HepG2 (cell line): ENCODE data around the gene EEF1AKMT4. TPM values are rescaled to one million over a fixed set of nuclear protein-coding genes. Genes with fewer than 3 reads are reported as not detected.

Experiments used
- ATAC-seq: fragments of 200-7000 bp; cut with Tn5 transposase; 3 replicates; pipeline ENCODE4 v1.9.1; 2020; ENCODE audit warnings: mild to moderate bottlenecking, moderate library complexity
- BruUV-seq: library from RNA; stranded (reverse); fragments of 400-500 nt; replicated peaks from 2 replicates; lab custom pipeline; 2021; lab: Mats Ljungman, UMichigan
- CTCF ChIA-PET: fragments of 300-600 bp; formaldehyde crosslinking; extraction: SDS; loops from one replicate; lab custom pipeline; 2021; ENCODE audit warnings: low total read pairs, inconsistent platforms, low intra/inter-chr PET ratio; lab: Yijun Ruan, JAX
- POLR2A ChIA-PET: fragments of 350-600 bp; sonication (Branson Sonifier 250); formaldehyde crosslinking; loops from one replicate; lab custom pipeline; 2020; ENCODE audit warnings: antibody characterized with exemption, inconsistent platforms; lab: Yijun Ruan, JAX
- DNase-seq: peaks from one replicate; pipeline ENCODE4 v3.0.0-alpha.2; 2015; ENCODE audit warnings: low spot score
- FAIRE-seq: peaks from 3 replicates; lab custom pipeline; 2011; peaks lifted over from hg19 to GRCh38; lab: Jason Lieb, UNC
- H2AFZ ChIP-seq: one replicate; pipeline ENCODE4 v1.6.1; 2011; ENCODE audit warnings: low read length, inconsistent platforms
- H3K27ac ChIP-seq: fragments of 300-600 bp; 3 replicates; pipeline ENCODE4 v1.8.0; 2011; ENCODE audit warnings: mixed run types, mild to moderate bottlenecking, mixed read lengths, low read length, inconsistent platforms; ENCODE audit not compliant: insufficient read depth; ENCODE audit errors: extremely low read length
- H3K27me3 ChIP-seq, 2 experiments: fragments of 200-600 bp in 1 of 2; 2 replicates in 1 of 2; 3 replicates in 1 of 2; pipeline versions ENCODE4 v1.6.0 to v1.8.0; 2011; ENCODE audit warnings: low read length in 2 of 2, mild to moderate bottlenecking in 2 of 2, moderate library complexity in 2 of 2, inconsistent platforms in 1 of 2; ENCODE audit not compliant: insufficient read depth in 2 of 2, control insufficient read depth in 1 of 2
- H3K36me3 ChIP-seq, 2 experiments: fragments of 200-600 bp in 1 of 2; replicated peaks in 1 of 2; 2 replicates in 1 of 2; 3 replicates in 1 of 2; pipeline versions ENCODE4 v1.5.1 to v1.8.0; 2011; ENCODE audit warnings: low read length in 2 of 2, inconsistent platforms in 1 of 2; ENCODE audit not compliant: insufficient read depth in 2 of 2, control insufficient read depth in 1 of 2
- H3K4me1 ChIP-seq: 2 replicates; pipeline ENCODE4 v1.5.1; 2012; ENCODE audit warnings: low read length, inconsistent platforms; ENCODE audit not compliant: insufficient read depth
- H3K4me2 ChIP-seq: 2 replicates; pipeline ENCODE4 v1.6.0; 2011; ENCODE audit warnings: low read depth, low read length, inconsistent platforms
- H3K4me3 ChIP-seq, 3 experiments: fragments of 200-600 bp in 1 of 3; sonication (generic), shearing (Covaris generic) in 1 of 3; replicated peaks in 1 of 3; 2 replicates each; pipeline ENCODE4 v1.5.1; 2011 to 2016; ENCODE audit warnings: low read length in 3 of 3, inconsistent platforms in 2 of 3, low read depth in 2 of 3, mild to moderate bottlenecking in 2 of 3, control low read depth in 1 of 3, mixed read lengths in 1 of 3; ENCODE audit not compliant: insufficient read depth in 1 of 3
- H3K79me2 ChIP-seq: one replicate; pipeline ENCODE4 v1.6.1; 2011; ENCODE audit warnings: low read length, inconsistent platforms; ENCODE audit not compliant: insufficient read depth
- H3K9ac ChIP-seq: 2 replicates; pipeline ENCODE4 v1.6.0; 2011; ENCODE audit warnings: mild to moderate bottlenecking, low read depth, low read length, inconsistent platforms; ENCODE audit not compliant: insufficient read depth
- H3K9me3 ChIP-seq: 2 replicates; pipeline ENCODE4 v1.5.1; 2012; ENCODE audit warnings: mild to moderate bottlenecking, low read length
- H4K20me1 ChIP-seq: 2 replicates; pipeline ENCODE4 v1.6.0; 2011; ENCODE audit warnings: inconsistent platforms, mild to moderate bottlenecking, low read length, moderate library complexity; ENCODE audit not compliant: insufficient read depth
- NKX3-1 ChIP-seq: sonication (generic); formaldehyde crosslinking; IDR thresholded peaks from 2 replicates; pipeline ENCODE4 v1.5.0; 2020; ENCODE audit warnings: missing genetic modification reagents
- PHF5A ChIP-seq: IDR thresholded peaks from one replicate; pipeline ENCODE4 v1.6.1; 2018; ENCODE audit warnings: low read depth, missing genetic modification reagents; ENCODE audit not compliant: unreplicated experiment
- THAP9 ChIP-seq: sonication (generic); formaldehyde crosslinking; IDR thresholded peaks from 2 replicates; pipeline ENCODE4; 2020; ENCODE audit warnings: missing genetic modification reagents, mild to moderate bottlenecking, borderline replicate concordance
- ZFAT ChIP-seq: sonication (generic); formaldehyde crosslinking; conservative IDR thresholded peaks from 2 replicates; pipeline ENCODE4 v1.8.1; 2023; ENCODE audit warnings: missing genetic modification reagents, inconsistent platforms
- ZNF280B ChIP-seq: sonication (generic); formaldehyde crosslinking; IDR thresholded peaks from 2 replicates; pipeline ENCODE4 v1.5.0; 2020; ENCODE audit warnings: missing genetic modification reagents, mild to moderate bottlenecking, borderline replicate concordance
- WGBS: methylation state at CpG from one replicate; pipeline ENCODE4 v1.1.6; 2017; ENCODE audit warnings: low lambda C conversion rate; 5-methylcytosine and 5-hydroxymethylcytosine counted together
- in situ Hi-C: cut with HindIII; loops from 2 replicates; pipeline ENCODE4 v1.10.0; 2017; ENCODE audit warnings: low pct_unique_long_range_greater_than_20kb; ENCODE audit not compliant: extremely low pct_ligation_motif_present
- intact Hi-C: fragments of 100-400 bp; cut with micrococcal nuclease; formaldehyde crosslinking; loops from one replicate; pipeline ENCODE4 v1.10.0; 2022; ENCODE audit not compliant: unreplicated experiment
- polyA plus RNA-seq, 8 experiments: library from polyadenylated mRNA; depleted of rRNA in 3 of 8; stranded (reverse) in 7 of 8; unstranded in 1 of 8; fragments of >200 nt; fragmentation: Illumina TruSeq in 4 of 8; extraction: Trizol in 4 of 8; gene quantifications; 2 replicates each; pipeline versions ENCODE4 v1.2.1 to v1.2.3, GENCODE V29; 2011 to 2016; ENCODE audit warnings: low read depth in 4 of 8, missing spikeins in 1 of 8, mixed read lengths in 1 of 8; ENCODE audit not compliant: insufficient read depth in 1 of 8
- total RNA-seq, 5 experiments: library from RNA; depleted of rRNA; stranded (reverse); fragments of >200 nt; fragmentation: Illumina TruSeq; extraction: Trizol; gene quantifications; 2 replicates each; pipeline ENCODE4 v1.2.3, GENCODE V29; 2016; ENCODE audit warnings: low read depth in 1 of 5

EEF1AKMT4 gene
- total and polyA plus RNA-seq, 2 of the 13 experiments (the other 11 are each of a cell fraction or from before 2014, with no cell fraction given), result 13.1 to 15.8 TPM

- CTCF ChIA-PET, result no interaction called here
- no peak for FAIRE-seq
- TF ChIP-seq ZNF280B (no peak), ZFAT (CRISPR knock-in tag) (no peak), NKX3-1 (no peak), PHF5A (CRISPR knock-in tag) (no peak), THAP9 (CRISPR knock-in tag) (no peak)
Measured at GRCh38 chr3:184209146-184209923, 40.1 kb upstream of the EEF1AKMT4 start.

More at GRCh38 chr3:184209146-184209923, 40.1 kb upstream of the EEF1AKMT4 start:
- Histone ChIP-seq H3K4me1 (no peaks in the 10 kb centered on the region), H3K27ac (no peak overlapping the region), H2AFZ (no peak overlapping the region), H3K9ac (no peak overlapping the region), H3K27me3 (peaks cover 7 to 23% of the 10 kb centered on the region in 2 experiments; a peak in 4 of 5 replicates), H3K9me3 (no peaks in the 10 kb centered on the region), H3K4me2 (no peak overlapping the region), H4K20me1 (no peaks in the 10 kb centered on the region), H3K4me3 (no peak overlapping the region), H3K79me2 (no peaks in the 10 kb centered on the region), H3K36me3 (no peaks in the 10 kb centered on the region)
- in situ Hi-C loops (no loop called here), intact Hi-C loops (no loop called here)
- BruUV-seq, result no TSS peak
- no peak for DNase-seq
- WGBS, result 12% methylated on average over 11 of the region's 11 CpGs
- no peak for ATAC-seq
- POLR2A ChIA-PET, result no interaction called here
